ENCODE measurements around the gene CHP1.
"Not testable (repeated sequence)": the region's sequence is repeated elsewhere in the genome, so short reads cannot be mapped to it uniquely, and the experiment has no call there.

The CHP1 gene

DNA sequence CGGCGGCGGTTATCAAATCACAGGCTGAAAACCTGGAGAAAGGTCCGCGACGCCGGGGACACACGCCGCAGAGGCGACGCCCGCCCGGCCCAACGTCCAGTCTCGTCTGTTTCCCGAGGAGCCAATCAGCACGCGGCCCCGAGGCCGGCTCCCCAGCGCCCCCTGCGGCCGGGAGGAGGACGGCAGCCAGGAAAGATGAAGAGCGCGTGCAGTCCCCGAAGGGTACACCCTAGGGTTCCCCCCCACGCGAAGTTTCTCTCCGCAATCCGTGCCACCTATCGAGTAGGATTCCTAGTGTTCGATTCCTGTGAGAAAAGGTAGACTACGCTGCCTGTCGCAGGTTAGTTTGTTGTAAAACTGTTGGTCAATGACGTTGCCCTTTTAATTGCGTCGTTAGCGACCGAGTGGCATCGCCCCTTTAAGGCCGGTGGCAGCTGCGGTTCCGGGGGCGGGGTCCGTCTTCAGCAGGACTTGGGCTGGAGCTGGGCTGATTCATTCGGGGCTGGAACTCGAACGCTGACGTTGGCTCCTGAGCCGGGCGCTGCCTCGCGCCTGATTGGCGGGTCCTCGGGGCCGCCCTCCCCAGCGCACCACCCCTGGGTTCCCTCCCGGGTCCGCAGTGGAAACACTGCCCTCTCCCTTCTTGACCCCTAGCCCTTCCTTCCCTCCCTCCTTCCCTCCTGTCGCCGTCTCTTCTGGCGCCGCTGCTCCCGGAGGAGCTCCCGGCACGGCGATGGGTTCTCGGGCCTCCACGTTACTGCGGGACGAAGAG is at the start of gene CHP1, which contains the start of gene EXD1:
Gene CHP1, plus strand, starts transcription at position 619 of the 772 bp plus-strand sequence. Its CDS starts 115 bp downstream, at position 734.
Gene EXD1, minus strand, starts transcription at position 108 of the 772 bp plus-strand sequence. CDS start 4,182 bp downstream, outside the sequence.
- peak; percentile 96 for DNase-seq

DNA sequence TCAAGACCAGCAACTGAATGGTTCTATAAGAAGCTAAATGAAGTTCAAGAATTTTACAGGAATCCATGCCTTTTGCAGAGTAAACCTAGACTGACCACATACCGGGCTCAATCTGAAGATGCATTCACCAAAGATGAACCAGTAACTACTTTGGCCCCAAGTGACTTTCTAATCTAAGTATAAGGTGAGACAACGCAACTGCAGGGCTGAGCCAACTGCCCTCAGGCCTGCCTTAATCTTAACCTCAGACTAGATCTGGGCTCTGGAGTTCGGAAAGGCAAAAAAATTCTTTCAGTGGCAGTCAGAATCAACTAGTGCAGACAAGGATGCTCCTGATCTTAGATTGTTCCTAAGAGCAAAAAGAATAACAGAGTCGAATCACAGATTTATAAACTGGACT is 48.8 kb upstream of the CHP1 start:
- DNase-seq, result no peak

DNA sequence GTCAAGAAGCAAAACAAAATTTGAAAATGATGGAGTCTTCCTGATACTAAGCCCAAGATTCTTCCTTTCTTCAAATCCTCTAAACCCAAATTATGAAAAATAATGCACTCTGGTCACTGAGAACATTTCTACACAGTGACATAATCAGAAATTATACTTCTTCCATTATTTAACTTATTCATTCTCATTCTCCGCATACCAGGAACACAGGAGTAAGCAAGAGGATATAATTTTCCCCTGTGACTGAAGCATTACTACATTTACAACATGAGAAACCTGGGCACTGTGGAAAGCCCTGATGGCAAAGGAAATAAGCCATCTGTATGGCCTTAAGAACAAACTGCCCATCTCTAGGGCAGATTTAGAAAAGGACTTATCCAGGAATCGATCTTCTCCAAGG is 47.5 kb upstream of the CHP1 start:
- no peak for DNase-seq

DNA sequence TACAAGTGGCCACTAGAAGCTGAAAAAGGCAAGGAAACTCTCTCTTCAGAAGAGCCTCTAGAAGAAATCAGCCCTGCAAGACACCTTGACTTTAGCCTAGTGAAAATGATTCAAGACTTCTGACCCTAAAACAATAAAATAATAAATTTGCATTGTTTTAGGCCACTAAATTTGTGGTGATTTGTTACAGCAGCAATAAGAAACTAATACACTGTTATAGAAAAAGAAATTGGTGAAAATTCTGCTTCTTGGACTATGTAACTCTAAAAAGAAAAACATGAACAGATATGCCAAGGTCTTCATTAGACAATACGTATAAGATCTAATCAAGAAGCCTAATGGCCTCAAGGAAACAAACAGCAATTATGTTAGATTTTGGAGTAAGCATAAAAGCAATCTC is 36.6 kb upstream of the CHP1 start:
- DNase-seq, result no peak

DNA sequence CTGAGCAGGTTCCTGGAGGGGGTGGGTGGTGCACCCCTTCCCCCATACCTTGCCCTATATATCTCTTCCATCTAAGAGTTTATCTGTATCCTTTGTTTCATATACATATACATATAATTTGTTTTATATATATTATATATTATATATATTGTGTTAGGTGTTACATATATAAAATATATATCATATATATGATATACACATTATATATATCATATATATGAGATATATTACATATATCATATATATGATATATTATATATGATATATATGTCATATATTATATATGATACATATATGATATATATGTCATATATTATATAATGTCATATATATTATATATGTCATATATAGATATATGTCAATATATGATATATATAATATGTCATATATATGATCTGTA is 31.6 kb upstream of the CHP1 start:
- no peak for DNase-seq

DNA sequence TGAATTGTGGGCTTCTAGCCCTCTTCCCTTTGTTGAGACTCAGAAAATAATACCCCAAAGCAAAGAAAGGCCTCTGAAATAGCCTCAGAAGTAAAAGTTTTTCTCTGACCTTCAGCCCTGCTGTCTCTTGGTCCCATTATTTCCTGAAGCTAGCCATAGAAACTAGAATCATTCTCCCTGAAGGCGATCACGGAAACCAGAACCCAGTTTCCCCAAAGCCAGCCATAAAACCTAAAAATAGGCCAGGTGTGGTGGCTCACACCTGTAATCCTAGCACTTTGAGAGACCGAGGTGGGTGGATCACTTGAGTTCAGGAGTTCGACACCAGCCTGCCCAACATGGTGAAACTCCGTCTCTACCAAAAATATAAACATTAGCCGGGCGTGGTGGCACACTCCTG is 27.7 kb upstream of the CHP1 start:
- DNase-seq, result no peak

DNA sequence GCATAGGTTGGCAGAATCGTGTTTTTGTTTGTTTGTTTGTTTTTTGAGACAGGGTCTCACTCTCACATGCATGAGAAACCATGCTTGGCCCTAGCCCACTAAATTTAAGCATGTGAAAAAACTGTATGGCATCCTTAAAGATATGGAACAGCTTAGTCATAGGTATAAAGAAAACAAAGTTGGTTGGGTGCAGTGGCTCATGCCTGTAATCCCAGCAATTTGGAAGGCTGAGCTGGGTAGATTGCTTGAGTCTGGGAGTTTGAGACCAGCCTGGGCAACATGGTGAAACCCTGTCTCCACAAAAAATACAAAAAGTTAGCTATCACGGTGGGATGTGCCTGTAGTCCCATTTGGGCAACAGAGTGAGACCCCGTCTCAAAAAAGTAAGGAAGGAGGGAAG is 25.8 kb upstream of the CHP1 start:
- DNase-seq, result no peak

DNA sequence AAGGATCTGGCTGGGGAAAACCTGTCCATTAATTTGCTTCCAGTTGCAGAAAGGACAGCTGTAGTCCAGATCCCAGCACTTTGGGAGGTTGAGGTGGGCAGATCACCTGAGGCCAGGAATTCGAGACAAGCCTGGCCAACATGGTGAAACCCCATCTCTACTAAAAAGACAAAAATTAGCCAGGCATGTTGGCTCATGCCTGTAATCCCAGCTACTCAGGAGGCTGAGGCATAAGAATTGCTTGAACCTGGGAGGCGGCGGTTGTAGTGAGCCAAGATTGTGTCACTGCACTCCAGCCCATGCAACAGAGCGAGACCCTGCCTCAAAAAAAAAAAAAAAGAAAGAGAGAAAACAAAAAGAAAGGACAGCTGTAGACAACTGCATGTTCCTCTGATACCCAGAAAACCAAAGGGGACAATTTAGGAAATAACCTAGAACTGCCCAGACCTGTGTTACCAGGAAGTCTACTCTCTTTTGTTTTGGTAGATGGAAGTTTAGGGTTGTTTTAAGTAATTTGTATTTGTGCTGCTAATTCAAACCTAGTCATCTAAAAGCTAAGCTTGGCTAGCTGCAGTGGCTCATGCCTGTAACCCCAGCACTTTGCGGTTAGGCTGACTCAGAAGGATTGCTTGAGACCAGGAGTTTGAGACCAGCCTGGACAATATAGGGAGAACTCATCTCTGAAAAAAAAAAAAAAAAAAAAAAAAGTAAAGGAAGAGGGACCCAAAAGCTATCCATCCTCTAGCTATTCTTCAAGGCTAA is 23.2 kb upstream of the CHP1 start:
- DNase-seq, result no peak

DNA sequence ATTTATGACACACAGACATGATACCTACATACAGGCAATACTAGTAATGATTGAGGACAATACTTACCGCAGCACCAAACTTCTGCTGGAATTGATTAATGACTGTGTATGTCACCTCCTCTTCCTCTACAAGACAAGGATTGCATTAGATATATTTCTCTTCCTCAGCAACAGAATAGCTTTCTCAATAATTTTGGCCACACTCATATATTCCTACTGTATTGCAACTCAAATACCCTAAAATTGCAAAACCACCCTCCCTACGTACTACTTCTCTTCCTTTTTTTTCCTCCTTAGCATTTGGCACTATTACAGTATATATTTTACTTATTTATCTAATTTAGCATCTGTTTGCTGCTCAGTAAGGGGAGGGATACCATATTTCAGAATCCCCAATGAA is 15.4 kb upstream of the CHP1 start:
- no peak for DNase-seq

DNA sequence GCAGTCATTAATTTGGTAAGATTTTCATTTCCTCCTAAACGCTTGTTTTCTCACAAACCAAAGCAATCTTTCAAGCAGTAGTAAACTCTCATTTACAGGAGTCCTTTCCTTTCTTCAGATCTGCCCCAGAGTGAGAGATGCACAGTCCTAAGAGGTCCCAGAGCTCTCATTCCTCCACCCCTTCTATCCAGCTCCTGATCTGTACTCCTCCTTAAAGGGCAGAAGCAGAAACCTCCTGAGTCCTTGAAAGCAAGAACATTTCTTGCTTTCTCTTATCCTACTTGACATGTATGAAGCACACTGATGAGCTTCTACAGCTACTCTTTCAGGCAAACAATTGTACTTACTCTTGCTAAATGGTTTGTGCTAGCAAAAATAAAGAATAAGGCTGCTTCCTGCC is 12.2 kb upstream of the CHP1 start:
- DNase-seq, result no peak

DNA sequence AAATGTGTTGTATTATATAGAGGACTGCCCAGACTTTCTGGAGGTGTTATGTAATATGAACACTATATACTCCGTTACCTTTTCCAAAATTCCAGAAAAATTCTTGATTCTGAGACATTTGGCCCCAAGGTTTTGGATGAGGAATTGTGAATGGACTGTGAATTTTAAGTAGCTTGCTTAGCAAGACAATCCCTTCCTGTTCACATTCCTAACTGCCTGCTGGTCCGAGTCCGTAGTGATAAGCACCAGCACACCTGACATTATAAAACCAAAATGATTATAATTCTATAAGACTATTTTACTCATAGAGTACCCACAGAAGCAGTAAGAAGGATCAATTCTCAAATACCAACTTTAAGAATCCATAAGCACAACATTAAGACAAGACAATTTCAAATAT is 11.7 kb upstream of the CHP1 start:
- no peak for DNase-seq

DNA sequence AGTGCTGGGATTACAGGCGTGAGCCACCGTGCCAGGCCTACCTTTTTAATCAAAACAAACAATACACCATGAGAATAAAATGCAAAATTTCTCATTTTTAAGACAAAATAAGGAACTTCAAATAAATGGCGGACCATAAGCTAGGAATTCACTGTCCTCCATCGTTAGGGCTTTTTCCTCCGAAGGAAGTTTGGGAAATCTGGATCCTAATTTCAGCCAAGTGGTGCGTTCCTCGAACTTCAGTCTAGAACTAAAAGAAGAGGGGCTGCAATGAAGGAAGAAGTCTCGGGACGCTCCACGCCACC is 771 bp upstream of the CHP1 start:
- no peak for DNase-seq

DNA sequence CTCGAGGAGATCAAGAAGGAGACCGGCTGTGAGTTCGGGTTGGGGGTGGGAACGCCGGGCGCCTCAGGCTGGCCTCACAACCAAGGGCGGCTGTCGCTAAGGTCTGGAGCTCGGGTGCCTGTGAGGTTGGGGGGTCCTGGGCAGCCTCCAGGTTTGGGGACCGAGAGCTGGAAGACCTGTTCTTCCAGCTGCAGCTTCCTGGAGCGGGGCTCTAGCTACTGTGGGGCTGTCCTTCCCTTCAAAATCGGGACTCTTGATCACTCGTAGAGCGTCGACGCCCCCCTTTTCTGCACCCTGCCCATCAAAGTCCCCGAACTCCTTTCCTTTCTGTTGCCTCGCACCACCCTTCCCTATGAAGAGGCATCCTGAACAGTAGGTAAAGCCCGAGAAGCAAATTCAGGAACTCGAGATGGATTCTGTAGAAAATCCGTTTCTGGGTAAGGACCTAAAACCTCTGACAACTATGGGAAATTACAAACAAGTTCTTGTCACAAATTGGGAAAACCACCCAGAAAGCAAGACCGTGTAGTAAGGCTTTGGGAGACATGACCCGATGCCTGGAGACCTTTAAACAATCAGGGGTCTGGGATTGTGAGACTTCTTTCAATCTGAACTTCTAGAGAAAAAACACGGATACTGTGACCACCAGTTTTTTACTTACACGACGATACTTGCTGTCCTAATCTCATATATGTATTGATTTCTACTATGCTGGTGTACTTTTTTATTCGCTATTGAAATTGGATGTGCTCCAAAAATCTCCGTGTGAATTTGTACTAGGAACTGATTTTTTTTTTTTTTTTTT is 556 bp downstream of the CHP1 start:
- no peak for DNase-seq

DNA sequence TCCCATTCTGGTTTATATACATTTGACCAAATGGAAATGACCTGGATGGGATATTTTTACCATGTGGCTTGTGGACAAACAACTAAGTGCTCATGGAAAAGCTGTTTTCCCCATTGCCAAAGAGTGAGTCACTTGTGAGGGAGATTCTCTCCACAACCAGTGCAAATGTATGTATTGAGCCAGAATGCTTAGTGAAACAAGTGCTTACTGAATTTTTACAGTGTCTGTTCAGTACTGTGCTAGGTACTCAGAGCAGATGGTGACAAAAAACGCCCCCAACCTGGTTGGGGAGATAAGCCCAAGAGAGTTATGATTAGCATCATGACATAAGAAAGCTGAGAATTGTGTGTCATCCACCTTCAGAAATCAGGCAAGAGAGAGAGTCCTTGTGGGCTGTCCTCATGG is 2.3 kb downstream of the CHP1 start:
- no peak for DNase-seq

DNA sequence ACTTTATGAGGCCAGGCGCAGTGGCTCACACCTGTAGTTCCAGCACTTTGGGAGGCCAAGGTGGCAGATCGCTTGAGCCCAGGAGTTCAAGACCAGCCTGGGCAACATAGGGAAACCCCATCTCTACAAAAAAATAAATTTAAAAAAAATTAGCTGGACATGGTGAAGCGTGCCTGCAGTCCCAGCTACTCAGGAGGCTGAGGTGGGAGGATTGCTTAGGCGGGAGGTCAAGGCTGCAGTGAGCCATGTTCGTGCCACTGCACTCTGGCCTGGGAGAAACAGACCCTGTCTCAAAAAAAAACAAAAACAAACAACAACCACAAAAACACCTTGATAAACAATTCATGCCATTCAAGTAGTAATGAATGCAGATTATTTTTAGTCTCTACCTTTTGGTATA is 4.2 kb downstream of the CHP1 start:
- DNase-seq, result not testable (repeated sequence)

DNA sequence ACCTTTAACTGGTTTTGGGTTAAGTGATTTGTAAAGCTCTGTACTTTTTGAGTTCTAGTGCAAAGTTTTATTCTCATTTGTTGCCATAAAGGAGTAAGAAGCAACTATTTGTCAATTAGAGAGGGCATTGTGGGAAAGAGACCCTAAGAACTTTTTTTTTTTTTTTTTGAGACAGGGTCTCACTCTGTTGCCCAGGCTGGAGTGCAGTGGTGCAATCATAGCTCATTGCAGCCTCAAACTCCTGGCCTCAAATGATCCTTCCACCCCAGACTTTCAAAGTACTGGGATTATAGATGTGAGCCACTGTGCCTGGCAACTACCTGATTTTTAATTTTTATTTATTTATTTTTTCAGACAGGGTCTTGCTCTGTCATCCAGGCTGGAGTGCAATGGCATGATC is 4.9 kb downstream of the CHP1 start:
- DNase-seq, result no peak

DNA sequence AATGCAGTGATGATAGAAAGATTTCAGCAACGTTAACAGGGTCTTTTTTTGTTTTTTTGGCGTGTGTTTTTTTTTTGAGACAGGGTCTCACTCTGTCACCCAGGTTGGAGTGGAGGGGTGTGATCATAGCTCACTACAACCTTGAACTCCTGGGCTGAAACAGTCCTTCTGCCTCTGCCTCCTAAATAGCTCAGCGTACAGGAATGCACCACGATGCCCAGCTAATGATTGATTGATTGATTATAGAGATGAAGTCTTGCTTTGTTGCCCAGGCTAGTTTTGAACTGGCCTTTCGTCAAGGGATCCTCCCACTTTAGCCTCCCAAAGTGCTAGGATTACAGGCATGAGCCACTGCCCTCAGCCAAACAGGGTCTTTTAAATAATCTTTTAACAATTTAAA is 7.0 kb downstream of the CHP1 start:
- no peak for DNase-seq

DNA sequence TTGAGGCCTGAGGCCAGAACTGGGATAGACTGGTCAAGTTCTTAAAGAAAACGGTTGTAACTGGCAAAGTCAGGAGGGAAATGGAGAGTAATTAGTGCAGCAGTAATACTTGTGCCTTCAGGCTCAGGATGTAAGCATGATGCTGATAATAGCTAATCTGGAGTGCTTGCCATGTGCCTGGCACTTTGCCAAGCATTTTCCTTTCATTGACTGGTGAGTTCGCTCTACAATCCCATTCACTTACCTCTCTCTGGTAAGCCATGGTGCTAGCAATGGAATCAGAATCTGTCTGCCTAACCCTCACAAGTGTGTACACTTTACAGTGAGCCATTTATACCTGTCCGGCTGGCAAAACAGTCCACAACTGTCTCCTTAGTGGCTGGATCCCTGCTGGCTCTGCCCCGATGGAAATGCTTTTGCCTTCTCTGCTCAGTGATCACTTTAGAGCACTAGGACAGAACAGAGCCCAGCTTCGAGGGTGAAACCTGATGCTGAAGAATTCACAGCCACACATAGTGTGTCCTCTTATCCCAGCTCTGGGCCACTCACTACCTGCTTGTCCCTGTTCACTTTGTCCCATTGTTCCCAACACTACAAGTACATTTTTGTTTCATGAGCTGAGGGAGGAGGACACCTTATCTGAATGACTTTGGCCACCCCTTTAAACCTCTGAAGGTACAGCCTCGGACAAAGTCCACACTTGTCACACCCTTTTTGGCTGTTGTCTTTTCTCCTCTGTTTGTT is 10.3 kb downstream of the CHP1 start:
- DNase-seq, result no peak

DNA sequence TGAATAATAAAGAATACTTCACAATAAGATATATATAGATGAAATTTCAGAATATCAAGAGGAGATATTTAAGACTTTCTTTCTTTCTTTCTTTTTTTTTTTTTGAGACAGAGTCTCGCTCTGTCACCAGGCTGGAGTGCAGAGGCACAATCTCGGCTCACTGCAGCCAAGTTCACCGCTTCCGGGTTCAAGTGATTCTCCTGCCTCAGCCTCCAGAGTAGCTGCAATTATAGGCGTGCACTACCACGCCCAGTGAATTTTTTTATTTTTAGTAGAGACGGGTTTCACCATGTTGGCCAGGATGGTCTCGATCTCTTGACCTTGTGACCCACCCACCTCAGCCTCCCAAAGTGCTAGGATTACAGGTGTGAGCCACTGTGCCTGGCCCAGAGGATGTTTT is 19.7 kb downstream of the CHP1 start:
- DNase-seq, result not testable (repeated sequence)

DNA sequence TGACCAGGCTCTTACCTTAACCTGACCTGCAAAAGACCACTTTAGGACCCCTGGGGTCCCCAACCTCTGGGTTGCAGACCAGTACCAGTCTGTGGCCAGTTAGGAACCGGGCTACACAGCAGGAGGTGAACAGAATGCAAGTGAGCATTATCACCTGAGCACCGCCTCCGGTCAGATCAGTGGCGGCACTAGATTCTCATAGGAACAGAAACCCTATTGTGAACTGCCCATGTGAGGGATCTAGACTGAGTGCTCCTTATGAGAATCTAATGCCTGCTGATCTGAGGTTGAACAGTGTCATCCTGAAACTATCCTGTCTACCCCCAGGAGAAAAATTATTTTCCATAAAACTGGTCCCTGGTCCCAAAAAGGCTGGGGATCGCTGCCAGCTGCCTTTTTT is 20.3 kb downstream of the CHP1 start:
- no peak for DNase-seq

DNA sequence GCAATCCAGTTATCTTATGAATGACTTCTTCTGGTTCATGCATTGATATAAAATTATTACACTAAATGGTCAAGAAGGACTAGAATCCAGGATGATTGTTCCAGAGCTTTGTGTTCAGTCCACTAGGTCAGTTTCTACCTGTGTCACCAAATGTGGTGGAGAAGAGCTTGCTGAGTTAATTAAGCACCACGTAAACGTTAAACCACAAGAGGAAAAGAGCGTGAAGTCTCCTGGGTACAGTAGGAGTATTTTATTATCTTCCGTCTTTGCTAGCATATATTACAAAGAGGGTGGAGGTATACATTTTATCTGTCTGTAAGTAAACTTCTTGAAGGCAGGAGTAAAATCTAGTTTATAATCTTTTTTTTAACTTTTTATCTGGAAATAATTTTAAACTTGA is 23.5 kb downstream of the CHP1 start:
- DNase-seq, result no peak

DNA sequence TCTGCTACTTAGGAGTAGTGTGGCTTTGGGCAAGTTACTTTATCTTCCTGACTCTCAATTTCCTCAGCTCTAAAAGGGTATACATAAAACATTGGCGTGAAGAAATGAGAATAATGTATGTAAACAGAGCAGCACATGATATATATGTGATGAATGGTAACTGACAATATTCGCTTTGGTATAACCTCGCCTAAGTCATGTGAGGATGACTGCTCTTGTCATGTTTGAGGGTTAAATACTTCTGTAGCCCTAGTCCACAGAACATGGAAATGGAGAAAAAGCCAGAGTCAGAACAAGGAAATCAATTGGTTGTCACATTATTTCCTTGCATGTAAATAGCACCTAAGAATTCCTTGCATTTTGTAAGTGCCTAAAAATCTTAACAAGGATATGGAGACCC is 25.0 kb downstream of the CHP1 start:
- no peak for DNase-seq

DNA sequence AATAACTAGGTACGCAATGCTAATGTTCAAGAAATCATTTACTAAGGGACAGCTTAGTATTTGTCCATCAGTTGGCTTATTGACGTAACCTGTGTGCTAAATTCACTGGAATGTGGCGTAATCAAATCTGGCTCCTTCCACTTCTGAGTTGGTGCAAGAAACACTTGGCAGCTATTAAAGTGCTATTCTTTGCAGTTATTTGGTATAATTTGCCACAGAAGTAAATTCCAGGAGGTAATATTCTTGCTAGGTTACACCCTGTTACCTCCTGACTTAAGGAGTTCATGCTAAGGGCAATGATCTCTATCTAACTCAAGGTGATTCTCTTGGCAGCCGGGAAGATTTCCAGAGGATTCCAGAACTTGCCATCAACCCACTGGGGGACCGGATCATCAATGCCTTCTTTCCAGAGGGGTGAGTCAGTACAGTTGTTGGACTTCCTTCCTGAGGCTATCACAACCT is 25.5 kb downstream of the CHP1 start:
- DNase-seq, result no peak

Data from activated gamma-delta T cell treated with Interleukin-2 at 50 U/mL for 16 hours (primary cell).